Thoracic aorta (tissue), 2 donors: ENCODE results near the gene PRR23E. TPM values are rescaled to one million over a fixed set of nuclear protein-coding genes. Genes with fewer than 3 reads are reported as not detected.

Source experiments
- ATAC-seq: fragments of 150-250 bp; one replicate; pipeline ENCODE4 v1.8.0; 2017; ENCODE audit warnings: low read depth; ENCODE audit not compliant: insufficient number of reproducible peaks, low FRiP score
- DNase-seq: peaks from one replicate; pipeline ENCODE4 v3.0.0-alpha.2; 2020; ENCODE audit warnings: low spot score
- H3K27ac ChIP-seq, 2 donors: fragments of 200-600 bp; sonication (generic); 1 replicate in 1 of 2; 2 replicates in 1 of 2; pipeline ENCODE4 v1.5.1; 2016; ENCODE audit warnings: mild to moderate bottlenecking in 2 of 2, moderate library complexity in 2 of 2
- H3K27me3 ChIP-seq: fragments of 200-600 bp; sonication (generic); replicated peaks from 2 replicates; pipeline ENCODE4 v1.6.0; 2016; ENCODE audit warnings: mild to moderate bottlenecking; ENCODE audit not compliant: insufficient read depth
- H3K36me3 ChIP-seq: fragments of 200-600 bp; sonication (generic); one replicate; pipeline ENCODE4 v1.5.1; 2016
- H3K4me1 ChIP-seq, 2 donors: fragments of 200-600 bp; sonication (generic); 1 replicate in 1 of 2; 2 replicates in 1 of 2; pipeline versions ENCODE4 v1.5.1 to v1.6.0; 2016; ENCODE audit warnings: low read depth in 2 of 2, mild to moderate bottlenecking in 1 of 2; ENCODE audit not compliant: control insufficient read depth in 1 of 2
- H3K4me3 ChIP-seq: fragments of 200-600 bp; sonication (generic); 2 replicates; pipeline ENCODE4 v1.5.1; 2016; ENCODE audit warnings: mild to moderate bottlenecking
- H3K9me3 ChIP-seq: fragments of 200-600 bp; sonication (generic); 2 replicates; pipeline ENCODE4 v1.5.1; 2016
- CTCF ChIP-seq: fragments of 200-600 bp; sonication (generic); IDR thresholded peaks from one replicate; pipeline ENCODE4 v1.5.1; 2019; ENCODE audit warnings: antibody characterized with exemption
- total RNA-seq, 2 donors: library from RNA; depleted of rRNA; stranded (reverse); fragments of >200 nt; gene quantifications; one replicate each; pipeline versions ENCODE4 v1.1.0 to v1.2.3, GENCODE V29; 2016

PRR23E gene
- total RNA-seq, 2 donors from 2014 or later: not detected

DNA sequence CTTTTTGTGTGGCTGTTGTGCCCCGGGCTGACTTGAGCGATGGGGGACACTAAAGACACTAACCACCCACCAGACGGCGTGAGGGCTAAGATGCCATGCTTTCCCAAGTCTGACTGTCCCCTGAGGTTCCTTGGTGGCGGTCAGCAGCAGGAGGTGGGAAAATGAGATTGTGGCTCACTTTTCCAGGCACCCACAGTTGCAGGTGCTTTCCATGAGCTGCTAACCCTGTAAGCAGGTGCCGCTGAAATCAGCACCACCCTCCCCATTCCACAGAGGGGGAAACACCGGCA lies 17.7 kb downstream of the PRR23E start:
- no peak overlapping the region for H3K27ac ChIP-seq
- H3K4me1 ChIP-seq: no peaks in the 10 kb centered on the region
- ATAC-seq (no peak), DNase-seq (no peak)
- no peaks in the 10 kb centered on the region for H3K27me3 ChIP-seq
- H3K9me3 ChIP-seq: no peaks in the 10 kb centered on the region
- no peaks in the 10 kb centered on the region for H3K36me3 ChIP-seq
- TF ChIP-seq CTCF: no peak
- no peak overlapping the region for H3K4me3 ChIP-seq

DNA sequence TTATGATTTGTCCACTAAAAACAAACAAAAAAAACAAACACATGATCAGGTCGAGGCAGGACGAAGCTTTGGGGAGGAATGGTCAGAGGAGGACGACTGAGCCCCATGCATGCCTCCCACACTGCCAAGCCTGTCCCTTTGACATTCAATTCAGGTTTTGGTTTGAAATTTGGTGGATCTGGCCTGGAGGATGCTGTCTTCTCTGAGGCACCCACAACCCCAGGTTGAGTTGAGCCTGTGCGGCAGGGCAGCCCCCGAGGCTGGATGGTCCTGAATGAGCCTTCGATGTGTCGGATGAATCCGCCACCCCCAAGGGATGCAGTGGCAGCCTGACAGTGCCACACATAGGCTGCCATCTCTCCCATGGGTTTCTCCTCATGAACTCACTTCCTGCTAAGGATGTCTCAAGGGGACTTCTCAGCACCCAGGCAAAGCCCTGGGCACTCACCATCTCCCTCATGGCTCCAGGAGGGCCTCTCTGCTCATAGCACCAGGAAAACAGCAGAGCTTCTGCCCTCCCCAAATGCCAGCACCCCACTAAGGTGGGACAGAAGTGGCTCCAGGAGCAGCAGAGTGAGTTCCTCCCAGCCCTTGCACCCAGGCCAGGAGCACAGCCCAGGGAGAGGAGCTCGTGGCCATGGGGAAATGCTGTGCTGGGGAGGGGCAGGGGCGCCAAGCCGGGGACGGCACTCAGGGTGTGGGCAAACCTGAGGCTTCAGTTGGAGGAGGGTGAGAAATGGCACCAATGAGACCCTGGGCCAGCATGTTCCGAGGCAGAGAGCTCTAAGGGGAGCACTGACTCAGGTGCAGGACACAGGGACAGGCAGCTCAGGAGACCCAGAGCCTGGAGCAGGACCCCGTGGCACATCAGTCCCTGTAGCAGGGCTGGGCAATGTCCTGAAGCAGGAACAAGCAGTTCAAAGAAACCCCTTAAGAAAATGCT lies 18.5 kb downstream of the PRR23E start:
- Histone ChIP-seq H3K27ac (no peak overlapping the region), H3K36me3 (no peaks in the 10 kb centered on the region), H3K4me1 (no peaks in the 10 kb centered on the region), H3K4me3 (no peak overlapping the region), H3K9me3 (no peaks in the 10 kb centered on the region), H3K27me3 (no peaks in the 10 kb centered on the region)
- DNase-seq: no peak
- no peak for TF ChIP-seq CTCF
- ATAC-seq: no peak

GRCh38 chr3:127212231-127212630 lies 19.3 kb downstream of the PRR23E start:
- Histone ChIP-seq H3K27me3 (no peaks in the 10 kb centered on the region), H3K4me3 (no peak overlapping the region), H3K36me3 (no peaks in the 10 kb centered on the region), H3K27ac (no peak overlapping the region), H3K4me1 (peaks cover 0 to 4% of the 10 kb centered on the region in 2 donors), H3K9me3 (no peaks in the 10 kb centered on the region)
- no peak for DNase-seq
- no peak for ATAC-seq
- TF ChIP-seq CTCF: no peak

- TF ChIP-seq CTCF: no peak
- Histone ChIP-seq H3K4me1 (peaks cover 0 to 7% of the 10 kb centered on the region in 2 donors), H3K36me3 (no peaks in the 10 kb centered on the region), H3K9me3 (no peaks in the 10 kb centered on the region), H3K27me3 (no peaks in the 10 kb centered on the region), H3K27ac (no peak overlapping the region), H3K4me3 (no peak overlapping the region)
- no peak for ATAC-seq
- no peak for DNase-seq
Measured at GRCh38 chr3:127212711-127213110, 19.8 kb downstream of the PRR23E start.

- TF ChIP-seq CTCF: no peak
- DNase-seq (no peak), ATAC-seq (no peak)
- Histone ChIP-seq H3K27ac (no peak overlapping the region), H3K36me3 (no peaks in the 10 kb centered on the region), H3K4me3 (no peak overlapping the region), H3K9me3 (no peaks in the 10 kb centered on the region), H3K27me3 (no peaks in the 10 kb centered on the region), H3K4me1 (peaks cover 0 to 10% of the 10 kb centered on the region in 2 donors)
Measured at GRCh38 chr3:127213381-127213918, 20.5 kb downstream of the PRR23E start.
